GM21390 (cell line): ENCODE data around the gene FAM229B.
"Not testable (repeated sequence)": the region's sequence is repeated elsewhere in the genome, so short reads cannot be mapped to it uniquely, and the experiment has no call there.

ENCODE experiments used
- ATAC-seq: cut with Tn5 transposase; IDR thresholded peaks from one replicate; pipeline ENCODE4 v1.9.1; 2021; ENCODE audit not compliant: unreplicated experiment

Gene FAM229B, protein sequence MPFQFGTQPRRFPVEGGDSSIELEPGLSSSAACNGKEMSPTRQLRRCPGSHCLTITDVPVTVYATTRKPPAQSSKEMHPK

DNA sequence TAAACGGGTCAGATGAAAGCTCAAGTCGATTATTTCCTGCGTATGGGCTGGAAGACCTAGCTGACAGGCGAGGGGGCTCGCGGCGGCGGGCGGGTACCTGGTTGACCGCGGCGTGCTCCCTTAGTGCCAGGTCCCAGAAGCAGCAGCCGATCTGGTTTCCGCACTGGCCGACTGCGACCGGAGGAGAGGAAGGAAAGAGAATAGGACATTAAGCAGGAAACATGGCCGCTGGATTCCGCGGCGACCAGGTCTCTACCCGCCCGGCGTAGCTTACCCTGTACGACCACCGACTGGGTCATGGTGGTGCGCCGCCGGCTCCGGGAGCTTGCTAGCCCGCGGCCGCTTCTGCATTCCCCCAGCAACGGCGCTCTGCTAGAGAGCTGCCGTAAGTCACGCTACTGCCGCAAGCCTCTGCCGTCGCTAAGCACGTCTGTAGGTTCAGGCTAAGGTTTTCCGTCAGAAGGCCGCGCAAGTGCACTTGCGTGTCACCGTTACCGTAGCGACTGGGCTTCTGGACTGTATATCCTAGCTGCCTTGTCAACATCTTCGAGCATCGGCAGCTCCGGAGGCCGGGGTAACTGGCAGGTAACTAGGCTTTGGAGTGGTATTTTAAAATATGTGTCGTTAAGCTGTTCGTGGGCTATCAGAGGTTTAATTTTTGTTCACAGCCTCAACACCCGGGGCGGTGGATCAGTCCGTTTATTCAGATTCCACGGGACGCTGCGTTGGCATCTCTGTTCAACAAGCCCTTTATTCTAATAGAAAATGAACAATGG lies at the start of gene FAM229B, which contains the start of gene TUBE1:
TSS of gene FAM229B (plus strand) at position 456 of the 776 bp plus-strand sequence. CDS start 11,693 bp downstream, outside the sequence.
TSS of gene TUBE1 (minus strand) at position 347 of the 776 bp plus-strand sequence. CDS start at position 299, 48 bp downstream.
- peak; percentile 97 for ATAC-seq

DNA sequence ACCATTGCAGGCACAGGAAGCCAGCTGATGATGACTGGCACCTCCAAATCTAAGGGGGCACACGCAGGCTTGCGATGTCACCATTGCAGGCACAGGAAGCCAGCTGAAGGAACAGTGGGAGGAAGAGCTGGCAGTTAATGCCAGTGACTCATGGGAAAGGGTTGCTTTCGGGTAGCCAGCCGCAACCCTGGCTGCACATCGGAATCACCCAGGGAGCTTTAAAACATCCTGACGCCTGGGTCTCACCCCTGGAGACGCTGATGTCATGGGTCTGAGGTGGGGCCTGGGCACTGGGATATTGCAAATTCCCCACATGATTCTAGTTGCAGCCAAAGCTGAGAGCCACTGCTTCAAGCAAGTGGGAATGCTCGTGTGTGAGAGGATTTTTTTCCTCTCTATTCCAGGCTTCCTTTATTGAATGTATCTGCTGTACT lies 49.6 kb upstream of the FAM229B start:
- no peak for ATAC-seq

DNA sequence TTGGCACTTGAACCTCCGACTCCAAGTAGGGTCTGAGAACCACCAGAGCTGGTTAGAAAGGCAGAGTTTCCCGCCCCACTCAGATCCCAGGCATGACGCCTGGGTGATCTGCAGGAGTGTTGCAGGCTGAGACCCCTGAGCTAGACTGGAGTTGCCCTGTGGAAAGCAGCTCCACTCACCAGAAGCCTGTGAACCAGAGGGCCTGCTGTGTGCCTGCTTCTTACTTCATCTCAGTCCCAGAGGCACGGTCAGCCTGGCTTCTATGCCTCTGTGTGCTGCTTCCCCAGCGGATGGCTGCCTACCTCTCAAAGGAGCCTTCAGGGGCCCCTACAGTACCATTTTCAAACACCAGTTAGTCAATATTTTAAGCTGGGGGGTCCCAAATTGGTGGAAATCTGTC lies 49.1 kb upstream of the FAM229B start:
- no peak for ATAC-seq

DNA sequence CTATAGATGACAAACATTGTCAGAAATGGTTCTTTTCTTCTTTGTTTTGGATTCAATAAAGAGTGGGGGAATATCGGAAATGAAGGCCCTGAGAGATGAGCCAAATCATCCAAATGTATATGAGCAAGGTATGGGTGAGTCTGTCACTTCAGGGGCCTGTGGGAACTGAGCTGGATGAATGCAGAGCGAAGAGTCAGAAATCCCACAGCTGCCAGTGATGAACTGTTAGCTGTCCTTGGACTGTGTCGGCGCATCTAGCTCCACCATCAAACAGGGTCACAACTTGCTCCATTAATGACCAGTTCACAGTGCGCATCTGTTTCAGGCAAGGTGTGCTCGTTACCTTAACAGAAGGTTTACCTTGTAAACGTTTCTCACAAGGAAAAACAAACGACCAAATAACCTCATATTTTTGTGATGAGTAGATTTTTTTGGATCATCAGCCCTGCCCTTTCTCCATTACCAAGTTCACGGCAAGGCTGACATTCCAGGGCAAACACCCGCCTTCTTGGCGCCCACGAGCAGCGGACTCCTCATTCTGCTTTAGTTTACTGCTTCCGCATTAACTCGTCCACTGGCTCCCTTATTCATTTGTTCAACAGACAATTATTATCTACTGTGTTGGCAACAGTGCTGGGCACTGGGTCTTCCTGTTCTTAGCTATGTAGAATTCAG lies 48.5 kb upstream of the FAM229B start:
- no peak for ATAC-seq

DNA sequence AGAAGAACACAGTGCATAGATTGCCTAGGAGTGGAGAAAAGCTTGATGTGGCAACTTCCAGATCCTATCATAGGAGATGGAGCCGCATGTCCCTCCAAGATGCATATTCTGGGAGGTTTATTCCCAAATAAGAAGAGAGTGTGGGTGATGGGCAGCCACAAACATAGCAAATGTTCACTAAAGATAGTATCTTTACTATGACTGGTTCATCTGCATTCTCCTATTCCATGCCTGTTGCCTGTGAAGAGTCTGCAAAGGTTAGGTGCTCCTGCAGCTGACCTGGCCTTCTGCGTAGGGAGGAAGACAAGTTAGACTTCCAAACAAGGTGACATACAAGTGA lies 48.0 kb upstream of the FAM229B start:
- no peak for ATAC-seq

DNA sequence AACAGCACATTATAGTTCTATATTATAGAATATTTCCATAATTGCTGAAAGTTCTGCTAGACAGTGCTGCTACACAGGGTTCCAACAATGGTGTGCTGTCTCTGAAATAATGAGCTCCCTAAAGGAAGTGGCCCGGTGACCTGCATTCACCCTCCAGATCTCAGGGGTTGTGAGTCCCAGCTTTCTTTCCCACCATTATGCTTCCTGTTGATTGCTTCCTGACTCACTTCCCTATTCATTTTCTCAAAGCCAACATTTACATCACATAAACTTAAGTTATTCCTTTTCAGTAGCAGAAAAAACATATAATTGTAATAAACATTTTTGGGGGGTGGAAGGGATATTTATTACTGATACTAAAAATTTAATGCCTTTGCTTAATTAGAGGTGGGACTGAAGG lies 46.4 kb upstream of the FAM229B start:
- no peak for ATAC-seq

DNA sequence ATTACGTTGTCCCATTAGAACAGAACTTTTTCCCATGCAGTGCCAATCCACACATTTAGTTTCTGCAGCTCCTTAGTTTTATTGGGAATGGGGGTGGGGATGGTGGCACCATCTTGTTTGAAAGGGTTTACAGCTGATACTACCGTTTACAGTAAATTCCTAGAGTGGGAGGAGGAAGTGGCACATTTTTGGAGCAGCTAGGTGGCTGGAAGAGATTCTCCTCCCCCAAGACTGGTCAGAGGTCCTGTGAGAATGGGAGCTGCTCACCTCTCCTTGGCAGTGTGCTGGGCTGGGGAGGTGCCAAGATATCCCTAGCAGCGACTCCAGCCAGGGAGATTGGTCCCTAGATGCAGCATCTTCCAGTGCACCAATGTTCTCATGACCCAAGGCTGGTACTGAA lies 45.9 kb upstream of the FAM229B start:
- no peak for ATAC-seq

DNA sequence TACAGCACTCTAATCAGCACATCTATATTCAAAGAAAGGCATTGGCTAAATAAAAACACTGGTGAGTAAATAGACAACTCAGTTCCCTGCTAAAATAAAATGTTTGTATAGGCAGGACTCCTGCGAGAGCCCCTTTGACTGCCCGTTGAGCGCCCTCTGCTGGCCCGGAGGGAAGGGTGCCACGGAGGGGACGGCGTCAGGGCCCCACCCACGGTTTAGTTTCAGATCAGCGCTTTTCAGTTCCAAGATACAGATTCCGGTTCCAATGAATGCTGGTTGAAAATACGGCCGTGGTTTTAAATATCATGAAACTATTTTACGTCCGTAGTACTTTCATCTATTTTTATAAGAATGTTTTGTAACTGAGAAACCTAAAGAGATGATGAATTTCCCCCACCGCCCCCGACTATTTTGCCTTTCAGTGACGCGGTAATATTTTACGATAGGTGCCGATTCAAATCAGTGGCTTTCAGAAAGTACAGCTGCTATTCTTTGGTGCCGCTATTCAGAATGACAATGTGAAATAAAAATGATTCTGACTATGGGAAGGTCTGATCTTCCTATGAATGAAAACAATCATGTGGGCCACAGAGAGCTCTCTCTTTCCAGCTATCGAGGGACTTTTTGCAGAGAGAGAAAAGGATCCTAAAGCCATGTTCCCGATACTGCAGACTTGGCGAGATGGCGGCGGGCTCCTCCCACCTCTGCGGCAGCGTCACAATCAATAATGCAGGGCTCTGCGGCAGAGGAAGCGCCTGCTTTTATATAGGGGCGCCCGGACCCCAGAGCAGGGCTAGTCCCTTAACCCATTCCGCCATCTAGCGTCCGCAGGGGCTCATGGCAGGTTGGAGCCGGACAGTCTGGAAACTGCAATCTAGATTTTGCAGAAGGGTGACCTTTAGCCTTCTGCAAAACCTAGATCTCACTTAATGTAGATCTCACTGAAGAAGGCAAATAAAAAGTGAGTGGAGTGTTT lies 44.1 kb upstream of the FAM229B start:
- peak; percentile 86 for ATAC-seq

DNA sequence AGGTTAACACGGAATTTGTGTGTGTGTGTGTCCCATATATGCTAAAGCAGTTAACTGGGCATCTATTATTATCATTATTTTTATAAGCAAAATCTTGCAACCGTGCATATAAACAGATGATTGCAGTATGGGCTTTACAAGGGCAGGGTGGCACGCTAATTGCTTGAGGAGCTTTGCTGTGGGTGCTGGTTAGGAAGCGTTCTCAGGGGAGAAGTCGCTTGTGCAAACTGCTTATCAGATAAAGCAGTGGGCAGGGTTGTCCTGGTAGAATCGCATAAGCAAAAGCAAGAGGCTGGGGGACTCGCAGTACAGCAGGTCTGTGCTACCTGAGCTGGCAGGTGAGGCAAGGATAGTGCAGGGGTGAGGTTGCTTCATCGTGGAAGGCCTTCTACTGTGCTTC lies 43.2 kb upstream of the FAM229B start:
- ATAC-seq, result no peak

DNA sequence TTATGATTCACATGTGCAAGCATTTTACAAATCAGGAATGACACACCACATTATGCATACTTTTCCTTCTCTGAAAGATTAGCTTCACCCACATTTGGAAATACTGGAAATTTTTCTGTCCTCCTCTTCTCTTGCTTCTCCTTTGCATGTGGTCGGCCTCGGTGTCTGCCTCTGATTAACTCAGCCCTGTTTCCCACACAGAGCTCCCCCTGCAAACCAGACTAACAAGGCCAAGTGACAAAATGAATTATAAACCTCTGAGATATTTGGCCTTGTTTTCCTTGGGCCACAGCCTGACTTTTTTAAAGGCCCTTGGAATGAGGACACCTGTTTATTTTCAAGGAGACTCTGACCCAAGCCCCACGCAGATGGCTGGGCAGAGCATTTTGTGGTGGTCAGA lies 42.5 kb upstream of the FAM229B start:
- no peak for ATAC-seq

DNA sequence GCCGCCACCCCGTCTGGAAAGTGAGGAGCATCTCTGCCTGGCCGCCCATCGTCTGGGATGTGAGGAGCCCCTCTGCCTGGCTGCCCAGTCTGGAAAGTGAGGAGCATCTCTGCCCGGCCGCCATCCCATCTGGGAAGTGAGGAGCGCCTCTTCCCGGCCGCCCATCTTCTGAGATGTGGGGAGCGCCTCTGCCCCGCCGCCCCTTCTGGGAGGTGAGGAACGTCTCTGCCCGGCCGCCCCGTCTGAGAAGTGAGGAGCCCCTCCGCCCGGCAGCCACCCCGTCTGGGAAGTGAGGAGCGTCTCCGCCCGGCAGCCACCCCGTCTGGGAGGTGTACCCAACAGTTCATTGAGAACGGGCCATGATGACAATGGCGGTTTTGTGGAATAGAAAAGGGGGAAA lies 39.9 kb upstream of the FAM229B start:
- ATAC-seq, result not testable (repeated sequence)

DNA sequence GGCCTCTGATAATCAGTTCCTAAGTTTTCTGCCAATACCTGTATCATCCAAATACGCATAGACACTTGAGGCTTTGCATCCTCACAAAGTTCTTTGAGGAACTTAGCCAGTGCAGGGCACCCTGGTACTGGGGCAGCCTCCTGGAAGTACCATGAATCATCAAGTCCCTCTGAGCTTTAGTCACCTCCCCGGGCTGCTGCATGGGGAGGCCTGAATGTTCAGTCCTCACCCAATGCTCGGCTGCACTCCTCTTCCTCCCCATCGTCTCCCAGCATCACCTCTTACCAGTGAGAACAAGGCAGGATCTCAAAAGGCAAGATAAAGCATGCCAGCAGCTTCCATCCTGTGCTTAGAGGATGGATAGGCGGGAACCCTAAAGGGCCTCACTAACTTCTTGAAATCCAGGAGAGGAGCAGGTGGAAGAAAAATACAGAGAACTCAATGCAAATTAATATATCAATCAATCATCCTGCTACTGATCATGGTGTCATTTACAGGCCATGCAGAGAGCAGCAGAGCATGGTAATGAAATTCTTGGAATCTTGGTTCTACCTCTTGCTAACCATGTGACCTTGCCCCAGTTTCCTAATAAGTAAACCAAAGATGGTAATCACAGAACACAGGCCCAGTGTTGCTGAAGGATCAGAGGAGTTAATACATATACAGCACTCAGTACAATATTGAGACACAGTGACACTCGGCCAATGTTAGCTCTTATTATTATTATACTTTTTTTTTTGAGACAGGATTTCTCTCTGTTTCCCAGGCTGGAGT lies 38.2 kb upstream of the FAM229B start:
- ATAC-seq, result no peak

DNA sequence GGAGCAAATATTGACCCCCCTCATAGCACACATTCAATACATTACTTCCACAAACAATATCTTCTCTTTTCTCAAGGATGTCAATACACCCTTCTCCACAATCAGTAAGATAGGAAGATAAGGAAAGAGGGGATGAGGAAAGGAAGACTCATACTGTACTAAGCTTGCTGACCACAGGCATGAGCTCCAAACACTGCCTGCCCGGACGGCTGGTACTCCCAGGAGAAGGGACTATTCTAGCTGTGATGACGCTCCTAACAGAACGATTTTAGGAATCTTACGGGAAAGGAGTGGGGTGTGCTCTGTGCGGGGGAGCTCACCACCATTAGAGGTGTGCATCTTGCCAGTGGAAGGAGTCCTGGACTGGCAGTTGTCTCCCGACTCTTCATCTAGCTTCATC lies 37.4 kb upstream of the FAM229B start:
- no peak for ATAC-seq

DNA sequence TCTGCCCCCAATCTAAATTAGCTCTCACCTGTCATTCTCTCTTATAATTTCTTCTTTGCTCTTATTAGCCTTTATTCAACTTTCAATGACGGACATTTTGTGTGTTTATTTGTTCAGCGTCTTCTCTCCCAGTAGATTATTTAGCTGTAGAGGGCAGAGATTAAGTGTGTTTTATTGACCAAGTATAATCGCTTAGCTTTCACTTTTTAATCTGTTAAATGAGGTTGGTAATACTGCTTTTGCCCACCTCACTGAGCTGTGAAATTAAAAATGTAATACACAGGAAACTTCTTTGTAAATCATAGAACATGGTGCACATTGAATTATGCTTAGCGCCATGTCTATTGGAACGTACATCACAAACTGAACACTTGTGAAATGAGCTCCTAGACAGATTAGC lies 37.0 kb upstream of the FAM229B start:
- ATAC-seq, result no peak

DNA sequence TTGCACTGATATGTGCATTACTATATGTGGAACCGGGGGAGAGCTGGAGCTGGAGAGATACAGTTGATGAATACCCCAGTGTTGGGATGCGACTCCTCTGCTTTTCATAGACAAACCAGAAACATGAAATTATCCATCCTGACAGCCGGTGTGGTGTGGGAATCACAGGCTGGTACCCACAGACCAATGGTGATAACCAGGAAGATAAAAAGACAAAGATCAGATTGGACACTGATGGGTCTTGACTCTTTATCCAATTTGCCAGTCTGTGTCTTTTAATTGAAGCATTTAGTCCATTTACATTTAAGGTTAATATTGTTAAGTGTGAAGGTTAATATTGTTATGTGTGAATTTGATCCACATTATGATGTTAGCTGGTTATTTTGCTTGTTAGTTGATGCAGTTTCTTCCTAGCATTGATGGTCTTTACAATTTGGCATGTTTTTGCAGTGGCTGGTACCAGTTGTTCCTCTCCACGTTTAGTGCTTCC lies 36.1 kb upstream of the FAM229B start:
- ATAC-seq, result not testable (repeated sequence)

DNA sequence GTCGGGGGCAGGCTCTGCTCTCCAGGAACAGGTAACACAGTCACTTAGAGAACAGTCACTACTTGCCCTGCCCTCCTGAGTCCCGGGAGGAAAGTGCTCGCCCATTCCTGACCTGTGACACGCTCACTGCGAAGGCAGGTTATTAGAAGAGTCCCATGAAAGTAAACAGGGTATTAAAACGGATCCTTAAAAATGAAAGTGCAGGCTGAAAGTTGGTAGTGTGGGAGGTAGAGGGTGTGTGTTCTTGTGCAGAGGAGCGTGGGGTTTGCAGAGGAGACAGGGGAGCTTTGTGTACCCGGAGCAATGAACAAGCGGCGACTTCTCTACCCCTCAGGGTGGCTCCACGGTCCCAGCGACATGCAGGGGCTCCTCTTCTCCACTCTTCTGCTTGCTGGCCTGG lies 33.4 kb upstream of the FAM229B start, which contains the start of gene CCN6:
TSS of gene CCN6 (plus strand) at position 104 of the 400 bp plus-strand sequence. CDS start at position 358, 254 bp downstream.
- ATAC-seq, result no peak

DNA sequence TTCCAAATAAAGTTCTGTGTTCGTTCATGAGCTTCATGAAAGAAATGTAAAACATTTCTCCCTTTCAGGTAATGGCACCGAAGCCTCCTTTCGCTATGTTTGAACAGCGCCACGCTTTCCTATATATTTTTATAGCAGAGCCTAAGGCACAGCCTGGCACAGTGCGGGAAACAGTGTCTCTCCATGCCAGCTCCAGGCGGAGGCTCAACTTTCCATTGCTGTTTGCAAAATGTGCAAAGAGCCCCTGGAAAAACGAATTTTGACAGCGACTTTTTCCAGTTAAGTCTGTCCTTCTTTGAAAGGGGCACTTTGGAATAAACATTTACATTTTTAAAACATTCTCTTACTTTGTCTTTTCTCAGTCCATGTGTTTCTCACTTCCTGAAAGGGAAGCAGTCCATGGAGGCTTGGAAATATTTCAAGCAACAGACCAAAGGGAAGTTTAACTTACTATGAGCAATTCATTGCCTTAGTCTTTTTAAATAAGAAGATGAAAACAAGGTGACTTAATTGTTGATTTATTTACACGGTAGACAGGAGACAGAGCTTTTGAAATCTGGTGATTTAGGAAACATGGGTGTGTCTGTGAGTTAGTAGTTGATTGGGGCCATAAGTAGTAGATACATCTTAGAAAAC lies 32.7 kb upstream of the FAM229B start:
- ATAC-seq, result no peak

DNA sequence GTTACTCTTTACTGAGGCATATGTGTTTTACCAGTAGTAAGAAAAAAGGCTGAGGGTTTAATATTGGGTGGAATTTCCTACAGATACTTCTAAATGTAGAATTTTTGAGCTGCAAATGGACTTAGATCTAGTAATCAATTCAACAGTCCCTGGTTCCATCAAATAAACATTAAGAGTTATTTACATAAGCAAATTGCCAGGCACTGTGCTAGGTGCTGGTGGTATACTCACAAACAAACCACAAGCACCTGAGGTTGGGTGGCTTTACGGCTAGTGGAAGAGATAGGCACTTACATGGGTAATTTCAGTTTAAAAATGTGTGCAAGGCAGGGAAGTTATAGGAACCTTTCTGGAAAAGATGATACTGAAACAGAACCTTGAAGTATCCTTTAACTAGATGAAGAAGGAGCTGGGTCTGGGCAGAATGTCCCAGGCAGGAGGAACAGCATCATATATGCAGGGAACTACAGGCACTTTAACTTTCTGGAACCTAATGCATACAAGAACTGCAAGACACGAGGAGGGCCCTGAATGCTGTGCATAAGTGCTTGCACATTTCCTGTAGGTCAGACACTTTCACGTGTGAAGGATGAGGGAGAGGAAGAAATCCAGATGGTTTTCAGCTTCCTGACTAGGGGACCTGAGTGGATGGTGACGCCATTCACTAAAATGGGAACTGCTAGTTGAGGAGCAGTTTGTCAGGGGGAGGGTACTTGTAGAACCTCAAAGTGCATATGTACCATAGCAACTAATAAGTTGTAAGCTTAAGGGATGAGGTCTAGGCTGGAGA lies 29.0 kb upstream of the FAM229B start:
- no peak for ATAC-seq

DNA sequence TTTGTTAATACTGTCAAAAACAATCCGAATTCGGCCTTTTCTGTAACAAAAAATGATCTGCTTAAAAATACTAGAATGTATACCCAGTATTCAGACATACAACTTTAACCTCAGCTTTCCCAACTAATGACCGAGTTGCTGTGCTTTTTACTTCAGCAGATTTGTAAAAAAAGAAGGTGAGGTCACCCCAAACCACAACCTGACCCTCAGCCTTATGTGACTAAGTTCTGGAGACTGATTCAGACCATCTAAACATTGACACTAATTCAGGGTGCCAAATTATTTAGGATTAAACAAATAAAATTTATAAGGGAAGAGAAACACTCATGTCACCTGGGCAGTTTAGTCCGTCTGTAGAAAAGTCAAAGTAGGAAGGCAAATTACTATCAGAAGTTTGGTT lies 25.8 kb upstream of the FAM229B start:
- ATAC-seq, result no peak
